HepG2 (cell line): ENCODE data around the gene CMTM4. TPM values are rescaled to one million over a fixed set of nuclear protein-coding genes. Genes with fewer than 3 reads are reported as not detected.

ENCODE experiments used
- ATAC-seq: fragments of 200-7000 bp; cut with Tn5 transposase; 3 replicates; pipeline ENCODE4 v1.9.1; 2020; ENCODE audit warnings: mild to moderate bottlenecking, moderate library complexity
- BruUV-seq: library from RNA; stranded (reverse); fragments of 400-500 nt; replicated peaks from 2 replicates; lab custom pipeline; 2021; lab: Mats Ljungman, UMichigan
- CTCF ChIA-PET: fragments of 300-600 bp; formaldehyde crosslinking; extraction: SDS; loops from one replicate; lab custom pipeline; 2021; ENCODE audit warnings: low total read pairs, inconsistent platforms, low intra/inter-chr PET ratio; lab: Yijun Ruan, JAX
- POLR2A ChIA-PET: fragments of 350-600 bp; sonication (Branson Sonifier 250); formaldehyde crosslinking; loops from one replicate; lab custom pipeline; 2020; ENCODE audit warnings: antibody characterized with exemption, inconsistent platforms; lab: Yijun Ruan, JAX
- DNase-seq: peaks from one replicate; pipeline ENCODE4 v3.0.0-alpha.2; 2015; ENCODE audit warnings: low spot score
- FAIRE-seq: peaks from 3 replicates; lab custom pipeline; 2011; peaks lifted over from hg19 to GRCh38; lab: Jason Lieb, UNC
- H2AFZ ChIP-seq: one replicate; pipeline ENCODE4 v1.6.1; 2011; ENCODE audit warnings: low read length, inconsistent platforms
- H3K27ac ChIP-seq: fragments of 300-600 bp; 3 replicates; pipeline ENCODE4 v1.8.0; 2011; ENCODE audit warnings: mixed run types, mild to moderate bottlenecking, mixed read lengths, low read length, inconsistent platforms; ENCODE audit not compliant: insufficient read depth; ENCODE audit errors: extremely low read length
- H3K27me3 ChIP-seq, 2 experiments: fragments of 200-600 bp in 1 of 2; 2 replicates in 1 of 2; 3 replicates in 1 of 2; pipeline versions ENCODE4 v1.6.0 to v1.8.0; 2011; ENCODE audit warnings: low read length in 2 of 2, mild to moderate bottlenecking in 2 of 2, moderate library complexity in 2 of 2, inconsistent platforms in 1 of 2; ENCODE audit not compliant: insufficient read depth in 2 of 2, control insufficient read depth in 1 of 2
- H3K36me3 ChIP-seq, 2 experiments: fragments of 200-600 bp in 1 of 2; replicated peaks in 1 of 2; 2 replicates in 1 of 2; 3 replicates in 1 of 2; pipeline versions ENCODE4 v1.5.1 to v1.8.0; 2011; ENCODE audit warnings: low read length in 2 of 2, inconsistent platforms in 1 of 2; ENCODE audit not compliant: insufficient read depth in 2 of 2, control insufficient read depth in 1 of 2
- H3K4me1 ChIP-seq: 2 replicates; pipeline ENCODE4 v1.5.1; 2012; ENCODE audit warnings: low read length, inconsistent platforms; ENCODE audit not compliant: insufficient read depth
- H3K4me2 ChIP-seq: 2 replicates; pipeline ENCODE4 v1.6.0; 2011; ENCODE audit warnings: low read depth, low read length, inconsistent platforms
- H3K4me3 ChIP-seq, 3 experiments: fragments of 200-600 bp in 1 of 3; sonication (generic), shearing (Covaris generic) in 1 of 3; replicated peaks in 1 of 3; 2 replicates each; pipeline ENCODE4 v1.5.1; 2011 to 2016; ENCODE audit warnings: low read length in 3 of 3, inconsistent platforms in 2 of 3, low read depth in 2 of 3, mild to moderate bottlenecking in 2 of 3, control low read depth in 1 of 3, mixed read lengths in 1 of 3; ENCODE audit not compliant: insufficient read depth in 1 of 3
- H3K79me2 ChIP-seq: one replicate; pipeline ENCODE4 v1.6.1; 2011; ENCODE audit warnings: low read length, inconsistent platforms; ENCODE audit not compliant: insufficient read depth
- H3K9ac ChIP-seq: 2 replicates; pipeline ENCODE4 v1.6.0; 2011; ENCODE audit warnings: mild to moderate bottlenecking, low read depth, low read length, inconsistent platforms; ENCODE audit not compliant: insufficient read depth
- H3K9me3 ChIP-seq: 2 replicates; pipeline ENCODE4 v1.5.1; 2012; ENCODE audit warnings: mild to moderate bottlenecking, low read length
- H4K20me1 ChIP-seq: 2 replicates; pipeline ENCODE4 v1.6.0; 2011; ENCODE audit warnings: inconsistent platforms, mild to moderate bottlenecking, low read length, moderate library complexity; ENCODE audit not compliant: insufficient read depth
- HOXD1 ChIP-seq: sonication (generic); formaldehyde crosslinking; IDR thresholded peaks from 2 replicates; pipeline ENCODE4 v1.5.0; 2020; ENCODE audit warnings: missing genetic modification reagents
- NFKBIZ ChIP-seq: IDR thresholded peaks from 2 replicates; pipeline ENCODE4 v1.6.1; 2018; ENCODE audit warnings: missing genetic modification reagents, missing compliant biosample characterization
- NRL ChIP-seq: sonication (generic); formaldehyde crosslinking; IDR thresholded peaks from 2 replicates; pipeline ENCODE4 v1.5.0; 2020; ENCODE audit warnings: missing genetic modification reagents, mild to moderate bottlenecking, moderate library complexity, borderline replicate concordance
- ZBTB38 ChIP-seq: sonication (generic); formaldehyde crosslinking; IDR thresholded peaks from 2 replicates; pipeline ENCODE4 v1.5.1; 2020; ENCODE audit warnings: mild to moderate bottlenecking, missing genetic modification reagents
- ZNF687 ChIP-seq: sonication (generic); formaldehyde crosslinking; IDR thresholded peaks from 2 replicates; pipeline ENCODE4 v1.5.1; 2020; ENCODE audit warnings: mild to moderate bottlenecking, missing genetic modification reagents, moderate library complexity
- WGBS: methylation state at CpG from one replicate; pipeline ENCODE4 v1.1.6; 2017; ENCODE audit warnings: low lambda C conversion rate; 5-methylcytosine and 5-hydroxymethylcytosine counted together
- in situ Hi-C: cut with HindIII; loops from 2 replicates; pipeline ENCODE4 v1.10.0; 2017; ENCODE audit warnings: low pct_unique_long_range_greater_than_20kb; ENCODE audit not compliant: extremely low pct_ligation_motif_present
- intact Hi-C: fragments of 100-400 bp; cut with micrococcal nuclease; formaldehyde crosslinking; loops from one replicate; pipeline ENCODE4 v1.10.0; 2022; ENCODE audit not compliant: unreplicated experiment
- polyA plus RNA-seq, 8 experiments: library from polyadenylated mRNA; depleted of rRNA in 3 of 8; stranded (reverse) in 7 of 8; unstranded in 1 of 8; fragments of >200 nt; fragmentation: Illumina TruSeq in 4 of 8; extraction: Trizol in 4 of 8; gene quantifications; 2 replicates each; pipeline versions ENCODE4 v1.2.1 to v1.2.3, GENCODE V29; 2011 to 2016; ENCODE audit warnings: low read depth in 4 of 8, missing spikeins in 1 of 8, mixed read lengths in 1 of 8; ENCODE audit not compliant: insufficient read depth in 1 of 8
- total RNA-seq, 5 experiments: library from RNA; depleted of rRNA; stranded (reverse); fragments of >200 nt; fragmentation: Illumina TruSeq; extraction: Trizol; gene quantifications; 2 replicates each; pipeline ENCODE4 v1.2.3, GENCODE V29; 2016; ENCODE audit warnings: low read depth in 1 of 5

Gene CMTM4
- total and polyA plus RNA-seq, 2 of the 13 experiments (the other 11 are each of a cell fraction or from before 2014, with no cell fraction given) = 32.0 to 36.3 TPM

GRCh38 chr16:66617728-66618127 lies 78.8 kb downstream of the CMTM4 start:
- intact Hi-C loops (no loop called here), in situ Hi-C loops (no loop called here)
- Histone ChIP-seq H3K4me2 (no peak overlapping the region), H3K4me1 (peaks cover 36% of the 10 kb centered on the region), H3K36me3 (peaks cover 3 to 30% of the 10 kb centered on the region in 2 experiments), H3K9ac (no peak overlapping the region), H3K79me2 (no peaks in the 10 kb centered on the region), H3K27ac (peak overlapping the region; percentile 39), H3K27me3 (no peaks in the 10 kb centered on the region), H3K9me3 (no peaks in the 10 kb centered on the region), H4K20me1 (no peaks in the 10 kb centered on the region), H3K4me3 (no peak overlapping the region)
- FAIRE-seq = no peak
- no TSS peak for BruUV-seq
- WGBS = 76% methylated on average over 7 of the region's 7 CpGs
- ChIA-PET CTCF (no interaction called here), POLR2A (interaction anchor here (1.7 kb wide), 1 partner anchor 9 kb away, joined by 4 read pairs; no protein-coding TSS in a partner anchor)
- no peak for DNase-seq
- peak; percentile 39 for ATAC-seq
- 0 out of 2 replicates have a peak, but pooled peaks have one; percentile 17 for TF ChIP-seq HOXD1 (CRISPR knock-in tag)
- TF ChIP-seq NFKBIZ = no peak
- TF ChIP-seq ZNF687 (CRISPR knock-in tag) = peak; percentile 48
- TF ChIP-seq NRL (CRISPR knock-in tag) = 0 out of 2 replicates have a peak, but pooled peaks have one; percentile 35
- TF ChIP-seq ZBTB38 (CRISPR knock-in tag) = peak; percentile 59; the same call in 1 of the 2 replicates
- TF ChIP-seq, all 625 proteins: peak for 4
- no peak overlapping the region for H2AFZ ChIP-seq
